Upper lobe of left lung (tissue), 4 donors: ENCODE results near the gene HDX.
"Not testable (repeated sequence)": the region's sequence is repeated elsewhere in the genome, so short reads cannot be mapped to it uniquely, and the experiment has no call there.

ENCODE experiments used
- CTCF ChIP-seq, 6 experiments: fragments of 450-650 bp in 4 of 6; fragments of 200-600 bp in 2 of 6; sonication (generic) in 2 of 6; IDR thresholded peaks; one replicate each; pipeline ENCODE4 v1.5.1; 2016 to 2019; ENCODE audit warnings: antibody characterized with exemption in 6 of 6
- EP300 ChIP-seq, 4 donors: sonication (generic); formaldehyde crosslinking; IDR thresholded peaks; one replicate each; pipeline ENCODE4 v1.5.1; 2017; ENCODE audit warnings: antibody characterized with exemption in 4 of 4, control low read depth in 2 of 4
- POLR2A ChIP-seq, 4 donors: fragments of 450-650 bp; IDR thresholded peaks; one replicate each; pipeline ENCODE4 v1.5.1; 2016 to 2017; ENCODE audit warnings: antibody characterized with exemption in 4 of 4, mild to moderate bottlenecking in 2 of 4

DNA sequence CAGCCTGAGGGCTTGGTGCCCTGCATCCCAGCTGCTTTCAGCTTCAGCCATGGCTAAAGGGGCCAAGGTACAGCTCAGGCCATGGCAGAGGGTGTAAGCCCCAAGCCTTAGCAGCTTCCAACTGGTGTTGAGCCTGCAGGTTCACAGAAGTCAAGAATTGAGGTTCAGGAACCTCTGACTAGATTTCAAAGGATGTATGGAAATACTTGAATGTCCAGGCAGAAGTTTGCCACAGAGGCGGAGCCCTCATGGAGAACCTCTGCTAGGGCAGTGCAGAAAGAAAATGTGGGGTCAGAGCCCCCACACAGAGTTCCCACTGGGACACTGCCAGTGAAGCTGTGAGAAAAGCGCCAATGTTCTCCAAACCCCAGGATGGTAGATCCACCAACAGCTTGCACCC, 39.1 kb upstream of the HDX start:
- not testable (repeated sequence) for TF ChIP-seq POLR2A, CTCF, EP300 (IDR thresholded peaks at IDR 0.05)
